HepG2 (cell line): ENCODE measurements around the gene MNX1. TPM values are rescaled to one million over a fixed set of nuclear protein-coding genes. Genes with fewer than 3 reads are reported as not detected.

ENCODE experiments used
- CHD4 ChIP-seq: fragments of 200-600 bp; sonication (generic); IDR thresholded peaks from 2 replicates; pipeline ENCODE4 v1.7.0; 2017; ENCODE audit warnings: mild to moderate bottlenecking, low read length, borderline replicate concordance
- ISL2 ChIP-seq: sonication (generic); formaldehyde crosslinking; IDR thresholded peaks from 2 replicates; pipeline ENCODE4 v1.5.0; 2020; ENCODE audit warnings: missing genetic modification reagents
- LCORL ChIP-seq, 2 experiments: fragments of 450-650 bp in 1 of 2; sonication (generic) in 1 of 2; formaldehyde crosslinking in 1 of 2; IDR thresholded peaks; 2 replicates each; pipeline versions ENCODE4 v1.5.0 to v1.6.1; 2017 to 2020; ENCODE audit warnings: antibody characterized with exemption in 1 of 2, missing genetic modification reagents in 1 of 2
- MYPOP ChIP-seq: sonication (generic); formaldehyde crosslinking; IDR thresholded peaks from 2 replicates; pipeline ENCODE4 v1.8.1; 2023; ENCODE audit warnings: mild to moderate bottlenecking, moderate library complexity, missing genetic modification reagents
- NCOA2 ChIP-seq: sonication (generic); formaldehyde crosslinking; IDR thresholded peaks from 2 replicates; pipeline ENCODE4 v1.8.0; 2022; ENCODE audit warnings: inconsistent platforms
- SIN3B ChIP-seq: fragments of 150-350 bp; IDR thresholded peaks from 2 replicates; pipeline ENCODE4 v1.6.1; 2014; ENCODE audit warnings: low read length
- SNAPC5 ChIP-seq: sonication (generic); formaldehyde crosslinking; IDR thresholded peaks from 2 replicates; pipeline ENCODE4 v1.8.1; 2023; ENCODE audit warnings: mild to moderate bottlenecking, missing genetic modification reagents, borderline replicate concordance
- ZBTB14 ChIP-seq: sonication (generic); formaldehyde crosslinking; IDR thresholded peaks from 2 replicates; pipeline ENCODE4 v1.4.0; 2020; ENCODE audit warnings: missing genetic modification reagents
- ZNF3 ChIP-seq: IDR thresholded peaks from 2 replicates; pipeline ENCODE4 v1.7.0; 2017; ENCODE audit warnings: inconsistent platforms
- ZNF333 ChIP-seq: sonication (generic); formaldehyde crosslinking; IDR thresholded peaks from 2 replicates; pipeline ENCODE4 v1.4.0; 2020; ENCODE audit warnings: mild to moderate bottlenecking, missing genetic modification reagents, borderline replicate concordance
- ZNF350 ChIP-seq: sonication (generic); formaldehyde crosslinking; IDR thresholded peaks from 2 replicates; pipeline ENCODE4 v1.4.0; 2020; ENCODE audit warnings: mild to moderate bottlenecking, low read depth, missing genetic modification reagents, borderline replicate concordance
- ZNF546 ChIP-seq: sonication (generic); formaldehyde crosslinking; conservative IDR thresholded peaks from 2 replicates; pipeline ENCODE4 v1.8.1; 2023; ENCODE audit warnings: mild to moderate bottlenecking, missing genetic modification reagents
- ZNF558 ChIP-seq: sonication (generic); formaldehyde crosslinking; IDR thresholded peaks from 2 replicates; pipeline ENCODE4 v1.9.0; 2022; ENCODE audit warnings: mild to moderate bottlenecking, missing genetic modification reagents, borderline replicate concordance
- ZNF709 ChIP-seq: sonication (generic); formaldehyde crosslinking; IDR thresholded peaks from 2 replicates; pipeline ENCODE4 v1.5.0; 2020; ENCODE audit warnings: mild to moderate bottlenecking, missing genetic modification reagents
- polyA plus RNA-seq, 8 experiments: library from polyadenylated mRNA; depleted of rRNA in 3 of 8; stranded (reverse) in 7 of 8; unstranded in 1 of 8; fragments of >200 nt; fragmentation: Illumina TruSeq in 4 of 8; extraction: Trizol in 4 of 8; gene quantifications; 2 replicates each; pipeline versions ENCODE4 v1.2.1 to v1.2.3, GENCODE V29; 2011 to 2016; ENCODE audit warnings: low read depth in 4 of 8, missing spikeins in 1 of 8, mixed read lengths in 1 of 8; ENCODE audit not compliant: insufficient read depth in 1 of 8
- total RNA-seq, 5 experiments: library from RNA; depleted of rRNA; stranded (reverse); fragments of >200 nt; fragmentation: Illumina TruSeq; extraction: Trizol; gene quantifications; 2 replicates each; pipeline ENCODE4 v1.2.3, GENCODE V29; 2016; ENCODE audit warnings: low read depth in 1 of 5
- TF ChIP-seq, protein P1 (sequence below): sonication (generic); formaldehyde crosslinking; IDR thresholded peaks from 2 replicates; pipeline ENCODE4 v1.4.0; 2020; ENCODE audit warnings: missing genetic modification reagents
- TF ChIP-seq, protein P2 (sequence below): IDR thresholded peaks from 2 replicates; pipeline ENCODE4 v1.6.1; 2016
- TF ChIP-seq, protein P3 (sequence below), 2 experiments: IDR thresholded peaks; 2 replicates each; pipeline ENCODE4 v1.6.1; 2011 to 2012; ENCODE audit warnings: low read length in 2 of 2, borderline replicate concordance in 1 of 2, low read depth in 1 of 2, mild to moderate bottlenecking in 1 of 2, moderate library complexity in 1 of 2

Gene MNX1
- total and polyA plus RNA-seq, 2 of the 13 experiments (the other 11 are each of a cell fraction or from before 2014, with no cell fraction given), result 0.94 to 6.1 TPM

GRCh38 chr7:157011333-157012112, 1.1 kb upstream of the MNX1 start (continued):
- TF ChIP-seq, protein P1, sequence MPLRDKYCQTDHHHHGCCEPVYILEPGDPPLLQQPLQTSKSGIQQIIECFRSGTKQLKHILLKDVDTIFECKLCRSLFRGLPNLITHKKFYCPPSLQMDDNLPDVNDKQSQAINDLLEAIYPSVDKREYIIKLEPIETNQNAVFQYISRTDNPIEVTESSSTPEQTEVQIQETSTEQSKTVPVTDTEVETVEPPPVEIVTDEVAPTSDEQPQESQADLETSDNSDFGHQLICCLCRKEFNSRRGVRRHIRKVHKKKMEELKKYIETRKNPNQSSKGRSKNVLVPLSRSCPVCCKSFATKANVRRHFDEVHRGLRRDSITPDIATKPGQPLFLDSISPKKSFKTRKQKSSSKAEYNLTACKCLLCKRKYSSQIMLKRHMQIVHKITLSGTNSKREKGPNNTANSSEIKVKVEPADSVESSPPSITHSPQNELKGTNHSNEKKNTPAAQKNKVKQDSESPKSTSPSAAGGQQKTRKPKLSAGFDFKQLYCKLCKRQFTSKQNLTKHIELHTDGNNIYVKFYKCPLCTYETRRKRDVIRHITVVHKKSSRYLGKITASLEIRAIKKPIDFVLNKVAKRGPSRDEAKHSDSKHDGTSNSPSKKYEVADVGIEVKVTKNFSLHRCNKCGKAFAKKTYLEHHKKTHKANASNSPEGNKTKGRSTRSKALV, result peak; percentile 38
- TF ChIP-seq MYPOP (CRISPR knock-in tag) (peak; percentile 56), ZNF709 (CRISPR knock-in tag) (no peak), NCOA2 (CRISPR knock-in tag) (peak; percentile 77), SNAPC5 (CRISPR knock-in tag) (no peak), ISL2 (CRISPR knock-in tag) (peak; percentile 73; the same call in 1 of the 2 replicates), ZNF350 (CRISPR knock-in tag) (peak; percentile 51; the same call in 1 of the 2 replicates), ZNF3 (no peak), CHD4 (no peak), SIN3B (no peak), LCORL (IDR thresholded peaks at IDR 0.05) (no peak), LCORL (CRISPR knock-in tag; IDR thresholded peaks at IDR 0.05) (0 out of 2 replicates have a peak, but pooled peaks have one; percentile 29), ZBTB14 (CRISPR knock-in tag) (no peak), ZNF333 (CRISPR knock-in tag) (no peak), ZNF546 (no peak), ZNF558 (CRISPR knock-in tag) (peak; percentile 68; the same call in 1 of the 2 replicates)
- TF ChIP-seq, protein P2, sequence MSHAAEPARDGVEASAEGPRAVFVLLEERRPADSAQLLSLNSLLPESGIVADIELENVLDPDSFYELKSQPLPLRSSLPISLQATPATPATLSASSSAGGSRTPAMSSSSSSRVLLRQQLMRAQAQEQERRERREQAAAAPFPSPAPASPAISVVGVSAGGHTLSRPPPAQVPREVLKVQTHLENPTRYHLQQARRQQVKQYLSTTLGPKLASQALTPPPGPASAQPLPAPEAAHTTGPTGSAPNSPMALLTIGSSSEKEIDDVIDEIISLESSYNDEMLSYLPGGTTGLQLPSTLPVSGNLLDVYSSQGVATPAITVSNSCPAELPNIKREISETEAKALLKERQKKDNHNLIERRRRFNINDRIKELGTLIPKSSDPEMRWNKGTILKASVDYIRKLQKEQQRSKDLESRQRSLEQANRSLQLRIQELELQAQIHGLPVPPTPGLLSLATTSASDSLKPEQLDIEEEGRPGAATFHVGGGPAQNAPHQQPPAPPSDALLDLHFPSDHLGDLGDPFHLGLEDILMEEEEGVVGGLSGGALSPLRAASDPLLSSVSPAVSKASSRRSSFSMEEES (CRISPR knock-in tag), result 0 out of 2 replicates have a peak, but pooled peaks have one; percentile 12
- TF ChIP-seq, protein P3, sequence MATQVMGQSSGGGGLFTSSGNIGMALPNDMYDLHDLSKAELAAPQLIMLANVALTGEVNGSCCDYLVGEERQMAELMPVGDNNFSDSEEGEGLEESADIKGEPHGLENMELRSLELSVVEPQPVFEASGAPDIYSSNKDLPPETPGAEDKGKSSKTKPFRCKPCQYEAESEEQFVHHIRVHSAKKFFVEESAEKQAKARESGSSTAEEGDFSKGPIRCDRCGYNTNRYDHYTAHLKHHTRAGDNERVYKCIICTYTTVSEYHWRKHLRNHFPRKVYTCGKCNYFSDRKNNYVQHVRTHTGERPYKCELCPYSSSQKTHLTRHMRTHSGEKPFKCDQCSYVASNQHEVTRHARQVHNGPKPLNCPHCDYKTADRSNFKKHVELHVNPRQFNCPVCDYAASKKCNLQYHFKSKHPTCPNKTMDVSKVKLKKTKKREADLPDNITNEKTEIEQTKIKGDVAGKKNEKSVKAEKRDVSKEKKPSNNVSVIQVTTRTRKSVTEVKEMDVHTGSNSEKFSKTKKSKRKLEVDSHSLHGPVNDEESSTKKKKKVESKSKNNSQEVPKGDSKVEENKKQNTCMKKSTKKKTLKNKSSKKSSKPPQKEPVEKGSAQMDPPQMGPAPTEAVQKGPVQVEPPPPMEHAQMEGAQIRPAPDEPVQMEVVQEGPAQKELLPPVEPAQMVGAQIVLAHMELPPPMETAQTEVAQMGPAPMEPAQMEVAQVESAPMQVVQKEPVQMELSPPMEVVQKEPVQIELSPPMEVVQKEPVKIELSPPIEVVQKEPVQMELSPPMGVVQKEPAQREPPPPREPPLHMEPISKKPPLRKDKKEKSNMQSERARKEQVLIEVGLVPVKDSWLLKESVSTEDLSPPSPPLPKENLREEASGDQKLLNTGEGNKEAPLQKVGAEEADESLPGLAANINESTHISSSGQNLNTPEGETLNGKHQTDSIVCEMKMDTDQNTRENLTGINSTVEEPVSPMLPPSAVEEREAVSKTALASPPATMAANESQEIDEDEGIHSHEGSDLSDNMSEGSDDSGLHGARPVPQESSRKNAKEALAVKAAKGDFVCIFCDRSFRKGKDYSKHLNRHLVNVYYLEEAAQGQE (IDR thresholded peaks at IDR 0.05; ENCODE audit: borderline replicate concordance in 1 of 2, low read depth in 1 of 2, low read length in 2 of 2), result 0 out of 4 replicates have a peak, but pooled peaks of 1 of the 2 experiments have one; percentile 49
